GM12873 (cell line): ENCODE data around the gene ADGRV1.

Experiments
- TF ChIP-seq, protein P1 (sequence below): IDR thresholded peaks from 2 replicates; pipeline ENCODE4 v1.5.1; 2012; ENCODE audit warnings: low read depth, mild to moderate bottlenecking, moderate library complexity, low read length, control low read depth; ENCODE audit not compliant: insufficient read depth; ENCODE audit errors: missing control alignments

ADGRV1 gene

DNA sequence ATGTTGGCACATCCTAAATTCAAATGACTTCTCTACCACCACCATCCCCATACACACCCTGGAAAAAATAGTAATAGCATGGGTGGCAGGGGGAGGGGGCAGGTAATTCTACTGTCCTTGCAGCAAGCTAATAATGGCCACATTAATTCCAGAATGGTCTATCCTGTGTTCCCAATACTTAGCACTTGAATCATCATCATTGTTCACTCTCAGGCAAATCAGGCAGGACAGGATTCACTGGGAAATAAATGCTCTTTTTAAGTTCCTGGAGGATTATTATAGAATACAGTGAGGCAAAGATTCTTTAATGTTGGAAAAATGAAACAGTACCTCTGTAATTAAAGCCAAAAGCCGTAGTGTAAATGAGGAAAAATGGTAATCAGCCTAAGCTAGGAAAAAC, 570.0 kb downstream of the ADGRV1 start:
- TF ChIP-seq, protein P1, sequence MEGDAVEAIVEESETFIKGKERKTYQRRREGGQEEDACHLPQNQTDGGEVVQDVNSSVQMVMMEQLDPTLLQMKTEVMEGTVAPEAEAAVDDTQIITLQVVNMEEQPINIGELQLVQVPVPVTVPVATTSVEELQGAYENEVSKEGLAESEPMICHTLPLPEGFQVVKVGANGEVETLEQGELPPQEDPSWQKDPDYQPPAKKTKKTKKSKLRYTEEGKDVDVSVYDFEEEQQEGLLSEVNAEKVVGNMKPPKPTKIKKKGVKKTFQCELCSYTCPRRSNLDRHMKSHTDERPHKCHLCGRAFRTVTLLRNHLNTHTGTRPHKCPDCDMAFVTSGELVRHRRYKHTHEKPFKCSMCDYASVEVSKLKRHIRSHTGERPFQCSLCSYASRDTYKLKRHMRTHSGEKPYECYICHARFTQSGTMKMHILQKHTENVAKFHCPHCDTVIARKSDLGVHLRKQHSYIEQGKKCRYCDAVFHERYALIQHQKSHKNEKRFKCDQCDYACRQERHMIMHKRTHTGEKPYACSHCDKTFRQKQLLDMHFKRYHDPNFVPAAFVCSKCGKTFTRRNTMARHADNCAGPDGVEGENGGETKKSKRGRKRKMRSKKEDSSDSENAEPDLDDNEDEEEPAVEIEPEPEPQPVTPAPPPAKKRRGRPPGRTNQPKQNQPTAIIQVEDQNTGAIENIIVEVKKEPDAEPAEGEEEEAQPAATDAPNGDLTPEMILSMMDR, result no peak

DNA sequence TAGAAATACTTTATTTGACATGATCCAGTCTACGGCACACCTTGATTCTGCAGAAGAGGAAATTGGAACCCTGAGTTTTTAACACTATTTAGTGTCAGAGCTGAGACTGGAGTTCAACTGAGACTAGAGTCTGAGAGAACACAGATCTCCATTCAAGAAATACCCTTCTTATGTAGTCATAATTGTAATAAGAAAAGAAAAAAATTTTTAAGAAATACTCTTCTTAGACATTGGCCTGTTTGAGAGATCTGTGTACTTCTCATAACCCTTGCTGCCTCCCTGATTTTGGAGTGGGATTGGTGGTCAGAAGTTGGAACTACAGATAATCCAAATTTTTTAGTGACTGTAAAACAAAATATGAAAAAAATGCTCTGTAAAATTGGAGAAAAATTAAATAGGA, 571.2 kb downstream of the ADGRV1 start:
- TF ChIP-seq, protein P1, result no peak

DNA sequence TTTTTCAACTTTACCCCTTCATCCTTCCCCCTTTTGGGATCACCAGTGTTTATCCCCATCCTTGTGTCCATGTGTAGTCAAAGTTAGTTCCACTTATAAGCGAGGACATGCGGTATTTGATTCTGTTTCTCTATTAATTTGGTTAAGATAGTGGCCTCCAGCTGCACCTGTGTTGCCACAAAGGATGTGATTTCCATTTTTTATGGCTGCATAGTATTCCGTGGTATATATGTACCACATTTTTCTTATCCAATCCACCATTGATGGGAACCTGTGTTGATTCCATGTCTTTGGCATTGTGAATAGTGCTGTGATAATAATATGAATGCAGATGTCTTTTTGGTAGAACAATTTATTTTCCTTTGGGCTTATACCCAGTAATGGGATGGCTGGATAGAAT, 572.2 kb downstream of the ADGRV1 start:
- TF ChIP-seq, protein P1, result no peak

DNA sequence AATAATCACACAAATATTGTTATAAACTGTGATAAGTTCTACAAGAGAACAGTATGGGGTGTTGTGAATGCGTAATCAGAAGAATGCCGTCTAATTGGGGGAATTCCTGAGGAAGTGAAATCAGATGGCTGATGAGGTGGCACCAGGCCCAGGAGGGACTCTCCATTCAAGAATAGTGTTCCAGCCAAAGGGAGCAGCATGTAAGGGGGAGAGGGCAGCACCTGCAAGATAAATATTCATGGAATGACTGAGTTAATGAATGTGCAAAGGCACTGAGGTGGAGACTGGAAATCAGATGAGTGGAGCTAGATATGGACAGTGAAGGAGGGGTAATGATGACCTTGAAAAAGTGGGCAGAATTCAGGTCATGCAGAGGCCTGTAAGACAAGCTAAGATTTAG, 574.0 kb downstream of the ADGRV1 start:
- TF ChIP-seq, protein P1, result no peak

DNA sequence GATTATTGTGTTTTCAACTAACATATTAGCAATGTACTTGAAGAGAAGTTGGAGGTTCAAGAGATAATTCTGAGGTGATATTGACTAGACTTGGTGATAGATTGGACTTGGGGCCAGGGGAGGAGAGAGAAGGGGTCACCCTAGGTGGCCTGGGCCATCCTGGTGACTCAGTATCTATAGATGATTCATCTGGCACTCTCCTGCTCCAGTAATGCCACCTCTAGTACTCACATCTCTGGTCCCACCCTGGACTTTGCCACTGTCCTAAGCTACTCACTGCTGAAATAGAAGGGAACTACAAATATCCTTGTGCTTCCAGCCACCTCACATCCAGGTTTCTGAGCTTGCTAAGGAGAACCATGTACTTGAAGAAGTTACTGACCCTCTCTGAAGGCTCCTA, 574.6 kb downstream of the ADGRV1 start:
- TF ChIP-seq, protein P1, result no peak

DNA sequence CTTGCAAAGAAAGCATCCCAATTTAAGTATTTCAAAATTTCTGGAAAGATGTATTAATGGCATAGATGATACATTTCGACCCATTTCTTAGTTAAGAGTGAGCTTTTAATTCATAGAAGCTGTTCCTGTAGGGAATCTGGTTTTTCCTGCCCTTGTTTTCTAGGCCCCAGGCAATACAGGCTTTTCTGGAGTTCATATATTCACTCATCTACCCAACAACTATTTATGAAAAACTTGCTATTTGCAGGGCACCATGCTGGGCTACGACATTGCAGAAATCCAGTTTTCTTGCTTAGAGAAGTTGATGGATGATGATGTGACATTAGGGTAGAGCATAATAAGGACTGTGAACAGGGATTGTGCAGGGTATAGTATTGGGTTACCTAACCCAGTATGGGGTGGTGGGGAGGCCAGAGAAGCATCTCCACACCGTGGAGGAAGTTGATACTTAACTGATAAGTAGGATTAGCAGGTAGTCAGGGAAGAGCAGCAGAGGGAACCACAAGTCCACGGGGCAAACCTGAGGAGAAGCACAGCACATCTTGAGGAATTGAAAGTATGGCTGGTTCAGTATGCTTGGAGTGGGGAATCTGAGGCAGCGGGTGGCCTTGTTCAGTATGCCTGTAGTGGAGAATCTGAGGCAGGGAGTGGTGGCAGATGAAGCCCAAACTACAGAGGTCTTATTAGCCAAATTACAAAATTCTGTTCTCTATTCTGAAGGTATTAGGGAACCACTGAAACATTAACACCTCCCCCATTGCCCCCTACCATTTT, 577.1 kb downstream of the ADGRV1 start:
- TF ChIP-seq, protein P1, result no peak

DNA sequence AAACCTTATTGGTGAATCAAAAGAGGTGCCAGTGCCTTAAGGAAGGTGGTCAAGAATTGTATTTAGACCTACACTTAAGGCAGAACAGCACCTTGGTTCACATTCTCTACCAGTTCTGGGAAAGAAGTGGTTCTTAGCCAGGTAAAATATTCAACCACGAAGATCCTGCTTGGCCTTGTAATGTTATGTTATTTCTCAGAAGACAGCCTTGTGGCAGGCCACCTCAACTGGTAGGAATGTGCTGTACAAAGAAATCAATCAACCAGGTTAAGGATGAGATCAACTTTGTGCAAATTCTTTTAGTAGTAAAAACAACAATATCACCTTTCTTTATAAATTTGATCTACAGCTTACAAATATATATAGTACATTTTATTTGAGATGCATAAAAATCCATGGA, 577.7 kb downstream of the ADGRV1 start:
- TF ChIP-seq, protein P1, result no peak
